Keratinocyte (primary cell): ENCODE results near the gene GPSM1.

Experiments used
- CTCF ChIP-seq, 3 experiments: IDR thresholded peaks in 1 of 3; conservative IDR thresholded peaks in 1 of 3; optimal IDR thresholded peaks in 1 of 3; 2 replicates in 2 of 3; 3 replicates in 1 of 3; pipeline versions ENCODE3 to v1.5.1; 2011; ENCODE audit warnings: low read length in 3 of 3, mild to moderate bottlenecking in 3 of 3, moderate library complexity in 2 of 3, control low read depth in 1 of 3, inconsistent platforms in 1 of 3; ENCODE audit not compliant: insufficient read depth in 2 of 3; ENCODE audit errors: extremely low read depth in 1 of 3
- EZH2 ChIP-seq: IDR thresholded peaks from one replicate; pipeline ENCODE4 v1.6.1; 2012; ENCODE audit warnings: inconsistent platforms, mild to moderate bottlenecking, low read length, moderate library complexity

GRCh38 chr9:136327304-136327974, at the start of gene GPSM1:
- TF ChIP-seq CTCF (optimal IDR thresholded peaks at IDR 0.05 in 1 of 3, IDR thresholded peaks at IDR 0.05 in 1 of 3, conservative IDR thresholded peaks at IDR 0.05 in 1 of 3; ENCODE audit: extremely low read depth in 1 of 3, insufficient read depth in 2 of 3, low read length in 3 of 3) = no peak
- TF ChIP-seq EZH2 = no peak
